GM12801 (cell line): ENCODE results near the gene PRKAR2A.

Experiments used
- CTCF ChIP-seq: IDR thresholded peaks from one replicate; pipeline ENCODE4 v1.5.1; 2011; ENCODE audit warnings: control low read depth; ENCODE audit not compliant: insufficient read length; ENCODE audit errors: extremely low read depth

Gene PRKAR2A

GRCh38 chr3:48716508-48716981, 131.1 kb downstream of the PRKAR2A start:
- TF ChIP-seq CTCF, result no peak

GRCh38 chr3:48715174-48715800, 132.4 kb downstream of the PRKAR2A start:
- TF ChIP-seq CTCF, result no peak

DNA sequence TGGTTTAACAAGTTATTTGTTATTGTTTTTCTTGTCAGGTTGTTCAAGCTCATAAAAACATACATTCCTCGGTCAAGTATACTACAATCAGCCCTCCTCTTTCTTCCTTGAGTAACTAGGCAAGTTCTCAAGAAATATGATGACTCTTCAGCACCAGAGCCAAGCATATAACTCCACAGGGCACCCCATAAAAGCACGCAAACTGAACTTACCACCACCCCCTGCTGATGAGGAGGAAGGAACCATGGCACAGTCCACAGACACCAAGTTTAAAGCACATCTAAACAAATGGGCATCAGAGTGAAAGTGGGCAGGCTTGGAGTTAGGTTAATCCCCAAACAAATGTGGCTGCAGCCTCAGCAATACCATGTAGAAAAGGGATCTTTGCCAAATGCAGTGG, 135.9 kb downstream of the PRKAR2A start:
- no peak for TF ChIP-seq CTCF

DNA sequence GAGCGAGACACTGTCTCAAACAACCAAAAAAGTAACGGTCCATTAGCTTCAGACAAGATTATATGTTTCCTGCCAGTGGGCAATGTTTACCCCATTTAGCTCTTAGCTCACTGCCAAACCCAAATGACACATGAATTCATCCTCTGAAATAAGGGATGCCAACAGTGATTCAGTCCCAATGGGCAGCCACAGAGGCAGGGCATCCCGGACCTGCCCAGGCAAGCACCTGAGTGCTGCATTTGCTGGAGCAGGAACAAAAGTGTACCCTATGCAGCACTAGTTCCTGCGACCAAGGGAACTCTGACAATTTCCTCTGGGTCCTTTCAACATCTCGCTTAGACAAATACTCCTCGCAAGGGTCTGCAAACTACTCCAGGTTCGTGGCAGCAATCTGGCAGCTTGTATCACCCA, 138.6 kb downstream of the PRKAR2A start:
- no peak for TF ChIP-seq CTCF

DNA sequence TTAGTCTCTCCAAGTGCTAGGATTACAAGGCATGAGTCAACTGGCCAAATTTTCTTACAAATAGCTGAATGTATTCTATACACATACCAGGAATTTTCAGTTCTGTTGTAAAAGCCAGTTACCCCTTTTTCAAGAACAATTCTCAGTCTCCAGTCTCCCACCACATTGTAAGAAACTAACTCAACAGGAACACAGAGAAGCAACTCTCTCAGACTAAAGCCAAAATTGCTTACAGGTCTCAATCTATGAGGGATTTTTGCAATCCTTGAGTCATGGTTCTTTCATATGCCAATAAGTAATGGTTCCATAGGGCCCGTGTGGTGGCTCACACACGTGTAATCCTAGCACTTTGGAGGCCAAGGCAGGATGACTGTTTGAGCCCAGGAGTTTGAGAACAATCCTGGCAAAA, 139.2 kb downstream of the PRKAR2A start:
- TF ChIP-seq CTCF, result no peak

DNA sequence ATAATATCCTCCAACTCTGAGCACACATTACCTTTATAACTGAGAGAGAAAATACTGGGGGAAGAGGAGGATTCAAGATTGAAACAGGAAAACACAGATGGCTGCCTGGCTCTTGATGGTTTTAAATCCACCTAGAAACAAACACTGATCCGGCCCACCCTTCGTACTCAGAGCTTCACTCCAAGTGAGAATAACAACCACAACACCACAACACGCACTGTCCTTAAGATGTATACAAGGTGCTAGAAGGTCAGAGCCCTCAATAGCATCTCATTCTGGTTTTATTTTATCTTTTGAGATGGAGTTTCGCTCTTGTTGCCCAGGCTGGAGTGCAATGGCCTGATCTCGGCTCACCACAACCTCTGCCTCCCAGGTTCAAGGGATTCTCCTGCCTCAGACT, 140.5 kb downstream of the PRKAR2A start:
- no peak for TF ChIP-seq CTCF

DNA sequence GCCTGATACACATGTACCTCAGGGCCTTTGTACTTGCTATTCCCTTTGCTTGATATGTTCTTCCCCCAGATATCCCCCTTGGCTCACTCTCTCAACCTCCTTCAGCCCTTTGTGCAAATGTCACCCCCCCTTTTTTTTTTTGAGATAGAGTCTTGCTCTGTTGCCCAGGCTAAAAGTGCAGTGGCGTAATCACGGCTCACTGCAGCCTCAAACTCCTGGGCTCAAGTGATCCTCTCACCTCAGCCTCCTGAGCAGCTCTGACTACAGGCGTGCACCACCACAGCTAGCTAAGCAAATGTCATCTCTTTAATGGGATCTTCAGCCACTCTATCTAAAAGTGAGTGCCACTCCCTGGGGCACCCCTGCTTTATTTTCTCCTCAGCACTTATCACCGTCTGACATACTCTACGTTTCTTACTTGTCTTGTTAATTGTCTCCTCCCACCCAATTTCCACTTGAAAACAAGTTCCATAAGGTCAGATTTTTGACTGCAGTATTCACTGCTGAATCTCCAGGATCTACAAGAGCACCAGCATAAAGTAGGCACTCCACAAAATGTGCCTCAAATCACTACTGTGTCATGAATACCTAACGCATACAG, 145.3 kb downstream of the PRKAR2A start:
- no peak for TF ChIP-seq CTCF
